T-helper 2 cell (primary cell): ENCODE measurements around the gene SLC24A1.
A peak's percentile ranks its signal among the peaks of the same experiment; 100 is the strongest.
"Not testable (repeated sequence)": the region's sequence is repeated elsewhere in the genome, so short reads cannot be mapped to it uniquely, and the experiment has no call there.

Source experiments
- DNase-seq, 5 experiments: peaks; one replicate each; pipeline versions ENCODE4 v3.0.0 to v3.0.0-alpha.2; 2012 to 2022
- total RNA-seq, 2 donors: gene quantifications; one replicate each; lab custom pipeline; 2026; lab: John Stamatoyannopoulos, UW

The SLC24A1 gene
- 1.2 to 6.7 reads per million in 2 donors for total RNA-seq

DNA sequence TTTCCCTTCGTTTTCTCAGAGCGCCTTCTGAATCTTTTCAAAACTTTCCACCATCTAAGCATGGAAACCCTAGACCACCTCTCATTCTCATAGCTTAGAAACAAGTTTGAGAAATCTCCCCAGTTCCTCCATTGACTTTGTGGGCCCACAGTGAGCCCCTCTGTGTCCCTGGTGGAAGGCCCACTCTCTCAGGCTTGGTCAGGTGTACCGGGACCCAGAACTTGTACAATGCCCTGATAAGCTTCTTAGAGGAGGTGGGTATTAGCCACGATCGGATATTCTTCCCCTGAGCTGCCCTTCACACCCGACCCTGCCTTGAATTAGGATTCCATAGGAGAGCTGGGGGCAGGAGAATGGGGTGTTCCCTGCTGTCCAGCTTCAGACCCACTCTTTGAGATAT is at the start of gene SLC24A1:
SLC24A1 (plus strand) TSS at position 301 of the 400 bp plus-strand sequence. CDS start 2,143 bp downstream, outside the sequence.
- DNase-seq, result no peak

GRCh38 chr15:65571971-65572370 is 49.8 kb upstream of the SLC24A1 start:
- DNase-seq, result no peak

GRCh38 chr15:65576664-65577063 is 45.1 kb upstream of the SLC24A1 start:
- DNase-seq, result no peak

- no peak for DNase-seq
Measured at GRCh38 chr15:65577129-65577996, 44.4 kb upstream of the SLC24A1 start.

DNA sequence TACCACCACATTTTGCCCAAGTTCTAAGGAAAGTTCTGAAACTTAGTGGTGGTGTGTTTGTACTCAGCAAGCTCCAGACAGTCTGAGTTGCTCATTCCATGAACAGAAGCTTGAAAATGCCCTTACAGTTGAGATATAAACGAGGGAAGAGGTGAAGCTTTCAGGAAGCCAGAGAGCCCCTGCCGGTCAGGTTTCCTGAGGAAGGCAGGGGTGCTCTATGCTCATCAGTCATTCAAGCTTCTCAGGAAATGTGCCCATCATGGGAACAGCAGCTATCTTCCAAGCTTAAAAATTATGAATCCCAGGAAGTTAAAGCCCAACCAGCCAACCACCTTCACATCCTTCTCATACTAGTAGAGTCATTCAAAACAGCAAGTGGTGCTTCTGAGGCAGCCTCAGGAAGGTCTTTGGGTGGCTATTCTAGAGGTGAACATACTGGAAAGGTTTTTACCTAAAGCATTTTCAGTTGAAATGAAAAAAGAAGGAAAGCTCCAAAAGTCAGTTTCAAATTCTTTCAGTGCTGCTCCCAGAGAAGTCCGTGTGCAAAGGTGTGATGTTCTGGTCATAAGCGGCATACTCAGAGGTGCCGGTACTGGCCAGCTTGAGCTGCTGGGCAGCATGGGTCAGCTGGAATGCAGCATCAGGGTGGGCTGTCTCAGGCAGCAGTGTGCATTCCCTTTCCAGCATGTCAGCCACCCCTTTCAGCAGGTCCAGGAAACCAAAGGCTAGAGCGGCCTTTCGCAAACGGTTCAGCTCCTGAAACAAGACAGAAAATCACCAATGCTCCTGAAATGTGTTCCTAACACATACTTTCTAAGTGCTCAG is 42.6 kb upstream of the SLC24A1 start:
- DNase-seq, result no peak

DNA sequence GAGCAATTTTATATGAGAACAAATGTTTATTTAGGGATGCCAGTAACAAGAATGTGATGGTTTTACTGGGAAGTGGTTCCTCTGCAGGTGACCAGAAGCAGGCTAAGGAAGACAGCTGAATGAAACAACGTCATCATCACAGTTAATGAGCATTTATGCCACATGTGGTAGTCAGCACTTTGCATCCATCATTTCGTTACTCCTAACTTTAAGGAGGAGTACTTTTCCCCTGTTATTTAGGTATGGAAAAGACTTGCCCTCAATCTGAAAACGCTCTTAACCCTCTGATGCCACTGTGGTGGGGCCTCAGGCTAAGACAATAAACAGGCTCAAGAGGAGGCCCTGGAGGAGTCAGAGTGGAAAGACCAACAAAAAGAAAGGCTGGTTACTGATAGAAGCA is 42.0 kb upstream of the SLC24A1 start:
- no peak for DNase-seq

DNA sequence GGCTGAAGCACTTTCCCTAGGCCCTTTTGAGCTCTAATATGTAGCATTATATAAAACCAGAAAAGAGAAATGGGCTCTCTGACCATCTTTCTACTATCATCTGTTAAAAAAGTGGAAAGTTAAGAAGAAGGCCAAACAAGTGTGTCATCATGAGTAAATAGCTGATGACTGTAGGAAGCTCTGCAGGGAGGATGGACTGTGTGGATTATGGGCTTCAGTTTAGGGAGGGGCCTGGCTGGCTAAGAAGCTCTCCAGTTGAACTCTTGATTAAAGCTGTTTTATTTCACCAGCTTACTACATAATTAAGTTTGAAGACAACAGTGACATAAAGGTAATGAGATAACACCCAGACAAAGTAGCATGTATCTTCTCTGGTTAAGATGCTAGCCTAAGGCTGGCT is 41.5 kb upstream of the SLC24A1 start:
- DNase-seq, result no peak

- peak in 3 of 5 experiments; percentile 9 to 83 (median 30) for DNase-seq
Measured at GRCh38 chr15:65583701-65584100, 38.0 kb upstream of the SLC24A1 start.

DNA sequence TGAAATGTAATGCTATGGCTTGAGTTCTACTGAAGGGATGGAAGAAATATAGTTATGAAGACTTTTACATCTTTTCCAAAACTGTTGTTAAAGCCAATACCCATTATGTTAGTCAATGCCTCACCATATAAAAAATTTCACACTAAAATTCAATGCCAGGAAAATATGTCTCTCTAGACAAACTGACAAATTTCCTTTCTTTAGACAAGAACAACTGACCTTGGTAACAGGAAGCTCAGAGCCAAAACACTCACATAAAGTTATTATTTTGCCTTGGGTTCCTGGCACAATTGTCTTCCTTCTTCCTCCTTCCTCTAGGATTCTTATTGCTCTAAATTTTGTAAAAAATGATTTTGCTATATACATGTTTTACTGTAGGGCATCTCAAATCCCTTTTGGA is 37.5 kb upstream of the SLC24A1 start:
- no peak for DNase-seq

- no peak for DNase-seq
Measured at GRCh38 chr15:65587094-65587493, 34.6 kb upstream of the SLC24A1 start.

DNA sequence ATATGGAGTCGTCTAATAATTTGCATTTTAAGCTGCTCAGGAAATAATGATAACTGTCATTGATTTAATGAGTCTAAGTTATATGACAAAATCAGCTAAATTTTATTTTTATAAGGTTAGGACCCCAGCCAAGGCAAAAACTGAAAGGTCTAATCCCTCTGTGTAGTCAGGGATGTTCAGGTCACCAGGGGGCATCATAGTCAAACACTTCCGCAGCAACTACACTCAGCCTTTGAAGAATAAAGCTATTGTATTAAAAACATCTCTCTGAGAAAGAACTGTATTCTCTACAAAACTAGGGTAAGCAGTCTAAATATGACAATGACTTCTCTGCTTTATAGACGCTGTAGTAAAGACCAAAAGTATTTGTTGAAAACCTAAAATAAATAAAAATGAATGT is 25.8 kb upstream of the SLC24A1 start:
- peak in 1 of 5 experiments; percentile 20 for DNase-seq

- DNase-seq, result no peak
Measured at GRCh38 chr15:65598468-65598867, 23.3 kb upstream of the SLC24A1 start.

- no peak for DNase-seq
Measured at GRCh38 chr15:65599677-65600076, 22.1 kb upstream of the SLC24A1 start.

DNA sequence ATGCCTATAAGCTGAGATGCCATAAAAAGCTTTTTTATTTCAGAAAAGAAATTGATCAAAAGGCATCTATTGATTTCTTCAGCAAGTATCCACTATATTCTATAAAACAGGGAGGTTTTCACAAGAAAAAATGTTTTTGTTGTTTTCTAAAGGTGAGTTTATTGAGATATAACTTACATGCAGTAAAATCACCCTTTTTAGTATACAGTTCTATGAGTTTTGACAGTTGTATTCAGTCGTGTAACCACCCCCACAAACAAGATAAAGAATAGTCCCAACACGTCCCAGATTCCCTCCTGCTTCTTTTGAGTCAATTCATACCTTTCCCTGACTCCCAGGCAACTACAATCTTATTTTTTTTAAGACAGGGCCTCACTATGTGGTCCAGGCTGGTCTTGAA is 18.6 kb upstream of the SLC24A1 start:
- no peak for DNase-seq

- DNase-seq, result no peak
Measured at GRCh38 chr15:65603559-65603958, 18.2 kb upstream of the SLC24A1 start.

GRCh38 chr15:65610871-65611718 is 10.6 kb upstream of the SLC24A1 start, which contains the start of gene INTS14:
INTS14 (minus strand) TSS chr15:65611131; CDS start chr15:65607380, 3,751 bp downstream.
- DNase-seq, result peak; percentile 82 to 96 (median 88)

DNA sequence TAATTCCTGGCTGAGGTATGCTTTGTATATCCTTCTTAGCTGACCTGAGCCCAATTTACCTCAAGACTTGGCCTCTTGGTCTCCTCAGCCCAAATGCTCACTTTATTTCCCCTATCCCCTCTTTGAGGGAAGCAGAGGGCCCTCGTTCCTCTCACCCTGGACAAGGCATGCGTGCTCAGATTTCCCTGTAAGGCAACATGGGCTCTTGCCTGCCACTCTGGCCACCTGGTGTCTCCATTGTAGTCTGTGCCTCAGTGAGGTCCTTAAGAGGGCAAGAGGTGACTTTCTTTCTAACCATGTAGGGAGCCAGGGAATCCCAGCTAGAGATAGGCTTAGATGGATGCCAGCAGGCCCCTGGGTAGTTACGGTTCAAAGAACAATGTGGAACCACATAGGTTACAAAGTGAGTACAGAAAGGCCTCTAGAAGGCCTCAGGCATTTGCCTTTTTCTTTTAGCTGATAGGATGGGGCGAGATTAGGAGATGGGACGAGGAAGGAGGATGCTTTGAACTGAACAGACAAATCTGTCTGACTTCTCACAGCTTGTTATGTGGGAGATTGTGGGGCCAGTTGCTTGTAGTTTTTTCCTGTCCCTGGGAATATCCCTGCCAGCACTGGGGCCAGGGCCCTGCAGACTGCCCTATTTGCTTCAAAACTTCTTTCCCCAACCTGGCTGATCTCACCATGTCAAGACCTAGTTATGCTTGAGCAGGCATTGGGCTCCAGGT is 9.7 kb upstream of the SLC24A1 start:
- DNase-seq, result no peak

DNA sequence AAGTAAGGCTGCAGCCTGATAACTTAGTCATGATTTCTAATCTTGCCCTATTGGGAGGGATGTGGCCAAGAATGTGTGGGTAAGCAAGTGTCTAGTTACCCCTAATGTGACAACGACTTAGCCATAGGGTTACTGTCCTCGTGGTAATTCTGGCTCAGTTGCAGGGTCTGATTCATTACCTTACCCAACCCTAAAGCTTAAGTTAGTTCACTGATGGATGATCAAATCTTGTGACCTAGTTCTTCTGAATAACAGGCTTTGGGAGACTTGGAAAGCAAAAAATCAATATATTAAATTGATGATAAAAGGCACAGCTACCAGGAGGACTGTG is 9.2 kb upstream of the SLC24A1 start:
- peak in 1 of 5 experiments; percentile 17 for DNase-seq

- no peak for DNase-seq
Measured at GRCh38 chr15:65612949-65613744, 8.6 kb upstream of the SLC24A1 start.

DNA sequence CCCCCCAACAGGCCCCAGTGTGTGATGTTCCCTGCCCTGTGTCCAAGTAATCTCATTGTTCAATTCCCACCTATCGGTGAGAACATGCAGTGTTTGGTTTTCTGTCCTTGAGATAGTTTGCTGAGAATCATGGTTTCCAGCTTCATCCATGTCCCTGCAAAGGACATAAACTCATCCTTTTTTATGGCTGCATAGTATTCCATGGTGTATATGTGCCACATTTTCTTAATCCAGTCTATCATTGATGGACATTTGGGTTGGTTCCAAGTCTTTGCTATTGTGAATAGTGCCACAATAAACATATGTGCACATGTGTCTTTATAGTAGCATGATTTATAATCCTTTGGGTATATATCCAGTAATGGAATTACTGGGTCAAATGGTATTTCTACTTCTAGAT is 5.9 kb upstream of the SLC24A1 start:
- DNase-seq, result not testable (repeated sequence)

GRCh38 chr15:65618560-65619109 is 3.1 kb upstream of the SLC24A1 start:
- no peak for DNase-seq
